ENCODE measurements around the gene SGTA.
"Not testable (repeated sequence)": the region's sequence is repeated elsewhere in the genome, so short reads cannot be mapped to it uniquely, and the experiment has no call there.

Gene SGTA, protein sequence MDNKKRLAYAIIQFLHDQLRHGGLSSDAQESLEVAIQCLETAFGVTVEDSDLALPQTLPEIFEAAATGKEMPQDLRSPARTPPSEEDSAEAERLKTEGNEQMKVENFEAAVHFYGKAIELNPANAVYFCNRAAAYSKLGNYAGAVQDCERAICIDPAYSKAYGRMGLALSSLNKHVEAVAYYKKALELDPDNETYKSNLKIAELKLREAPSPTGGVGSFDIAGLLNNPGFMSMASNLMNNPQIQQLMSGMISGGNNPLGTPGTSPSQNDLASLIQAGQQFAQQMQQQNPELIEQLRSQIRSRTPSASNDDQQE
- total RNA-seq: 43.2 to 50.2 reads per million in 2 donors

DNA sequence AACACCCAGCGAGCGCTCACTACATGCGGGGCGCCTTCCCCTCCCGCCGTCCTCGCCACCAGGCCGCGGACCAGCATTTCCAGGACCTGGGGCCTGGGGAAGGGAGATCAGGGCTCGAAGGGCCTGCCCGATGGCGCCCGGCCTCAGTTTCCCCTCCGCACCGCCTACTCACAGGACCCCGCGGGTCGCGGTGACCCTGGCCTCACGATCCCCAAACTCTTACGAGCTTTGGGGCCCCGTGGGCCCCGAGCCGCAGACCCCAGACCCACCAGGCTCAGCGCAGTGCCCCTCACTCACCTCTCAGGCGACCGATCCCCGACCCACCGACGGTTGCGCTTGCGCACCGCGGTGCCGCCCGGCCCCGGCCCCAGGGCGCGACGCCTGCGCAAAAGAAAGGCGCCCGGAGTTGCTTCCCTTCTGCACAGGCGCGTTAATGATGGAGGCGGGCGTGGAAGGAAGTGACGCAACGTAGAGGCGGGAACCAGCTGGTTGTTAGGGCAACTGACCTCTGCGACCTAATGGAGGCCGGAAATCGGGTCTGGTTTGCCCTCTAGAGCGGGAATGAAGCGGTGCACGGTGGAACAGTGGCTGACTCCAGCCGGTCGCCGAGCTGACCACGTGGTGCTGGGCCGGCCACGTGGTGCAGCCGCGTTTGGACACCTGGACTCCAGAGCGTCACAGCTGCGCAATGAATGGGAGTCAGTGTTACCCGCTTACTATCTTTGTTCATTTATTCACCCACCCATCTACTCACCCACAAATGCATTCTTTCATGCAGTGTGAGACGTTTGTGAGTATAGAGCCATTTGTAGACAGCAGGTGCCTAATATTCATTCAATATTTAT, at the start of gene SGTA:
SGTA (minus strand) TSS at position 338 of the 845 bp plus-strand sequence. CDS start 14,205 bp downstream, outside the sequence.
- DNase-seq: peak; percentile 91

DNA sequence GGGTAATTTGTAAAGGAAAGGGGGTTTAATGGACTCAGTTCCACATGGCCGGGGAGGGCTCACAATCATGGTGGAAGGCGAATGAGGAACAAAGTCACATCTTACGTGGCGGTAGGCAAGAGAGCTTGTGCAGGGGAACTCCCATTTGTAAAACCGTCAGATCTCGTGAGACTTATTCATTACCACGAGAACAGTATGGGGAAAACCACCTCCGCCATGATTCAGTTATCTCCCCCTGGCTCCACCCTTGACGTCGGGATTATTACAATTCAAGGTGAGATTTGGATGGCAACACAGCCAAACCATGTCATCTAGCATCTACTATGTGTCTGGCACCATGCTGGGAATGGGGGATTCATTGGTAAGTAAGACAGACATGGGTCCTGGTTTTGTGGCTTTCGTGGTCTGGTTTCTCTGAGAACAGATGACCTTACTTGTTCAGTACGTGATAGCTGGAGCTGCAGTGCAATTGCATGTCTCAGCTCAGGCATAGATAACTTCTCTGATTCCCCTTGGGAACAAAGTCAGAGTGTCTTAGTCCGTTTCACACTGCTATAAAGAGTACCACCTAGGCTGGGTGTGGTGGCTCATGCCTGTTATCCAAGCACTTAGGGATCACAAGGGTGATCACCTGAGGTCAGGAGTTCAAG, 44.9 kb upstream of the SGTA start:
- DNase-seq: no peak

DNA sequence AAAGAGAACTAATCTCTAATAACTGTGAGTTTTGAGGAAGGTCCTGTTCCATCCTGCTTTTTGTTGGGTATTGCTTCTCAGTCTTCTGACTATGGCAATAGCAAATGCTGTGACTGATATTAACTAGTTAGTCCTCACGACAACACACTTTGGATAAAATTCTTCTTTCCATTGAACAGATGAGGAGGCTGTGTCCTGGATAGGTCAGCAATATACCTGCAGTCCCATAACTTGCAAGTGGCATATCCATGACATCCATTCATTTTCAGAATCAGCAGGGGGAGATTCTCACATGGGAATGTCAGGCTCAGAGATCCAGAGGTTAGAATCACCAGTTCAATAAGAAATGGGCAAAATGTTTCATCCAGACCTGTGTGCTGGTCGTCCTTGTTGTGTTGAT, 43.9 kb upstream of the SGTA start:
- no peak for DNase-seq

DNA sequence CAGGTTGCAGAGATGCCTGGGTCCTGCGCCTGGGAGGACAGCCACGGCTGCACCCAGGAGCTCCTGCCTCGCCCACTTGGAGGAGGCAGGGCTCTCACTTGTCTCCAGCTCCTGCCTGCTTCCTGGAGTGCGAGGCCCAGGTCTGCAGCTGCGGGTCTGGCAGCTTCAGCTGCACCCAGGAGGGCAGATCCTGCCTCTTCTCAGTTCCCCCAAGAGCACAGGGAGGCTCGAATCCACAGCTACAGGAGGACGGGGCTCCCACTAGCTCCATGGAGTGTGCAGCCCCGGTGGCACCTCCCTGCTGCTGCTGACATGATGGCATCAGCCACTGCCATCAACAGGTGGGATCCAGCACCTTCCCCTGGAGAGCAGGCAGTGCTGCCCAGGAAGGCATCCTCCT, 41.1 kb upstream of the SGTA start:
- no peak for DNase-seq

DNA sequence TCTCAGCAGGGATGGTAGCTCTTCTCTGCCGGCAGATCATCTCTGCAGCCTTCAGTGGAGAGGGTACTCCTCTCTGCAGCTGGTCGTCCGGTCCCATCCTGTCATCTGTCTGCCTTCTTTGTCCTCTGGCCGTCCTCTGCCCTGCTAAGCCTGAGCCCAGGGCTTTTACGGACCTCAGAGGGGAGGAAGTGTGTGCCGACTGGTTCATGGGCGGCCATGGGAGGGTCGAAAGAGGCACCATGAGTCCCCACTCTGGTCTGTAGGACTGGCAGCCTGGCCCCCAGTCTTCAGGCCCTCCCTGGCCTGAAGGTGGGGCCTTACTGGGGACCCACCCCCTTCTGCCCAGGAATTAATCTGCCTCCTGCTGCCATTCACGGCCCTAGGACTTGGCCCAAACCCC, 40.6 kb upstream of the SGTA start:
- DNase-seq: no peak

DNA sequence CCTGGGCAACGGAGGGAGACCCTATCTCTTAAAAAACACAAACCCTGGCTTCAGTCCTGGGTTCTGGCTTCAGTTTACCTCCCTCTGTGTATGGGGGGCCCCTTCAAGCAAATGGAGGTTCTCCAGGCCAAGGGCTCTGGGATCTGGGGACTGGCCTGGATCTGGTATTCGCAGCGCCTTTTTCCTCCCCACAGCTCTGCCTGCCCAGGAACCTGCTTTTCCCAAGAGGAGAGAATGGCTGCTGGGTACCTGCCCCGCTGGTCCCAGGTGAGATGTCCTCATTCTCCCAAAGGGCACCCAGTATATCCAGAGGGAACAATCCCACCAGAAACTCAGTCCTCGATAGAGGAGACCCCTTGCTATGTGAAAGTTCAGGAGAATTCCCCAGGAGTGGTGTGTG, 39.8 kb upstream of the SGTA start:
- no peak for DNase-seq

DNA sequence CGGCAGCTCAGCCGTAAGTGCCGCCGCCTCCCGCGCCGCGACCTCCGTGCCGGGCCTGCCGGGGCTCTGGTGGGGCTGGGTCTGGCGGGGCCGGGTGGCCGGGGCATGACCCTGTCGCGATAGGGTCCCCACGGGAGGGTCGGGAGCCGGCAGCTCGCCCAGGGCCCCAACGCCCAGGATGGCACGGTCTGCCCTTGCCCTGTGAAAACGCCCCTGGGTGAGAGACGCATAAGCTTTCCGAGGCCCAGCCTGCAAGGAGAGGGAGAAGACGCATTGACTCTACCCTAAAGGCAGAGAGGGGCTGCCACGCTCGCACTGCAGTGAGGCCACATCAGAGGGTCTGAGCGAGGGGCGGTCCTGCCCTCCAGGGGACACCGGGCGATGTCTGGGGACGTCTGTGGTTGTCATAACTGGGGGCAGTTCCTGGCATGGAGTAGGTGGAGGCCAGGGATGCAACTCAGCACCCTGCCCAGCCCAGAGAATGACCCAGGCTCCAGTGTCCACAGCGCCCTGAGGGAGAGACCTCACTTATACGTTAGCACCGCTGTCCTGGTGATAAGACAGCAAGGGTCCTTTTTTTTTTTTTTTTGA, 37.1 kb upstream of the SGTA start:
- DNase-seq: no peak

DNA sequence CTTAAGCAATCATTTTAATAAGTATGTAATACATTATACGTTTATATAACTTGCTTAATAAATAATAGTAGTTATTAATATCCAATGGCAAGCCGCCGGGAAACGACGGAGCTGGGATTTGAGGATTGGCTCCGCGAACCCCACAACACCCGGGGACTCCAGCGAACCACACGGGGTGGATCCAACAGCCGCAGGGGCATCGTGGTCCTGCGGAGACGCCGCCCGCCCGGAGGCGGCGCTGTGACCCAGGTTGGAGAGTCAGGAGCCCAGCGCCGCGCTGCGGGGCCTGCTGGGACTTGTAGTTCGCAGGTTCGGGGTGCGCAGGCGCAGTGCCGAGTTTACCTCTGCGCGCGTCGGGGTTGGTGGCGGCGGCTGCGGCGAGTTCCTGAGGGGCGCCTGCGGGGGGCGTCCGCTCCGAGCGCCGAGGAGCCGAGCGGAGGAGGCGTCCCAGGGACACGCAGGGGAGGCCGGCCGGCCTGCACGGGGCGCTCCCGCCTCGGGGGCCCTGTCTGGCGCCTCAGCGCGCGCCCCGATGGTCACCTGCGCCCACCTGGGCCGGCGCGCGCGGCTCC, 36.6 kb upstream of the SGTA start, which contains the start of gene ZNF554:
ZNF554 (plus strand) TSS at position 329 of the 572 bp plus-strand sequence; CDS start at position 533, 204 bp downstream.
- peak; percentile 99 for DNase-seq

DNA sequence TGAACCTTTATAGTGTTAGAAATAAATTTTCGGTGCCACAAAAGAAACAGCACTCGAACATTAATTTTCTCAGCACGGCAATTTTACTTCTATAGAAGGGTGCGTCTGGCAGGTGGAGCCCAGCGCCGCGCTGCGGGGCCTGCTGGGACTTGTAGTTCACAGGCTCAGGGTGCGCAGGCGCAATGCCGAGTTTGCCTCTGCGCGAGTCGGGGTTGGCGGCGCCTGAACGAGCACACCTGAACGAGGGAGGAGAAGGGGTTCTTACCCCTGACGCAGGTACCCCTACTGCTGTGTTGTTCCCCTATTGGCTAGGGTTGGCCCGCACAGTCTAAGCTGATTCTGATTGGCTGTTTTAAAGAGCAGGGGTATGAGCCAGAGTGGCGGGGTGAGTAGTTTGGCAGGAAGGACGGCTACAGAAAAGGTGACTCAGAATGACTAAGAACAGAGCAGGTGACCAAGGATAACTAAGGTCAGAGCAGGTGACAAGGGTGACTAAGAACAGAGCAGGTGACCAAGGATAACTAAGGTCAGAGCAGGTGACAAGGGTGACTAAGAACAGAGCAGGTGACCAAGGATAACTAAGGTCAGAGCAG, 34.3 kb upstream of the SGTA start:
- not testable (repeated sequence) for DNase-seq

DNA sequence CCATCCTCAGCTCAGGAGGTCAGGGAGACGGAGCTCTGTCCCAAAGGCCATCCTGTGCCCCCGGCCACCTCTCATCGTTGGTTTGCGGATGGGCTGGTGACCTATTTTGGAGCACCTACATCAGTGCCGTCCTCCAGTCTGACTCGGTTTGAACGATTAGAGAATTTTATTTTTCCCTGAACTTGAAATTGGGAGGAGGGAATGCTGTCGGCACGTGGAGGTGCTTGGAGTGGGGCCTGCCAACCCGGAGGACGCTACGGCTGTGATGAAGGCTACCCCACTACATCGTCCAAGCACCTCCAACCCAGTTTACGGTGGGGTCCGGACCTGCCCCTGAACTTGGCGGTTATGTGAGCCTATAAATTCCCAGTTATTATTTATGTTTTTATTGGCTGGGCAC, 33.6 kb upstream of the SGTA start:
- DNase-seq: no peak

DNA sequence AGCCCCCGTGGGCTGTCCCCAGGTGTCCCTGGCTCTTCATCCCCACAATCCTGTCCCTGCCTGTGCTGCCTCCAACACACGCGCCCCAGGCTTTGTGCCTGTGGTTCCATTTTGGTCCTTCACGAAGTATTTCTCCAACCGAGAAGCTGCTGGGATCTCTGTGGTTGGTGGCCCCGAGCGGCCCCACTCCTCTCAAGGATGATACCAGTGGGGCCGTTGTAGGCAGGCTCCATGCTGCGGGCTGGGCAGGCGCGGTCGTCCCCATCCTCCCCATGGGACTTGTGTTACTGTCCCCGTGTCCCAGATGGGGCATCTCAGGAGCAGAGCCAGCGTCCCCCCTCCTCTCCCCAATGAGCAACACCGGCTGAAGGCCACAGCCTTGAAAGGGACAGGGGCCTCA, 32.9 kb upstream of the SGTA start:
- DNase-seq: no peak

DNA sequence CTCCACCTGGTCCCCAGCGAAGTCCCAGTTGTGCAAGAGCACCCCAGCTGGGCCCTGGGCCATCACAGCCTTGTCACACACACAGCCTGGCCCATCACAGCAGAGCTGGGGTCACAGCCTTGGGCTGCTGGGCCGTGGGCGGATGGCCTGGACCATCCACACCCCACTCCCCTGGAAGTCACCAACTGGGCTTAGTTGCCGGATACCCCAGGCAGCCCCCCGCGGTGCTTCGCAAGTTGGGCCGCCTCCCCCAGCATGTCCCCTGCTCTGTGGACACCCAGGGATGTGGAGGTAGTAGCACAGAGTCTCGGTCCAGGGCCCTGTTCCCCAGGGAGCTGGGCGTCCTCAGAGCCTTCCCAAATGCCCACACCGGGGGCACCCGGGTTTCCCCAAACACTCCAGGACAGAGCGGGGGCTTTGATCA, 32.1 kb upstream of the SGTA start:
- DNase-seq: no peak

DNA sequence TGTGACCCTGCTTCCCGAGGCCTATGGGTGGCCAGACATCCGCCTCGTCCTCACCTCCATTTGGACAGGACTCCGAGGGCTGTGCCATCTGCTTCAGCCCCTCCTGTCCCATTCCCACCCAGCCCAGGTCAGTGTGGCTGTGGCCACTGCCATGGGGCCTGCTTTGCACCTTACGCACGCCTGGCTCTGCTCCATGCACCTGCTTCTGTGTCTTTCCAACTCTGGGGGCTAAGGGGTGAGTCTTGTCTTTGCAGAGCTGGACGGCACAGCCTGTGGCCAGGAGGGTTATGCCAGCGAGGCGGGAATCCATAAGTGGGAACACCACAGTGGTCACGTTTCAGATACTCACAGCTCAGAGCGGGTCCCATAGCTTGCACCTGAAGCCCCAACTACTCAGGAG, 31.4 kb upstream of the SGTA start:
- DNase-seq: no peak

DNA sequence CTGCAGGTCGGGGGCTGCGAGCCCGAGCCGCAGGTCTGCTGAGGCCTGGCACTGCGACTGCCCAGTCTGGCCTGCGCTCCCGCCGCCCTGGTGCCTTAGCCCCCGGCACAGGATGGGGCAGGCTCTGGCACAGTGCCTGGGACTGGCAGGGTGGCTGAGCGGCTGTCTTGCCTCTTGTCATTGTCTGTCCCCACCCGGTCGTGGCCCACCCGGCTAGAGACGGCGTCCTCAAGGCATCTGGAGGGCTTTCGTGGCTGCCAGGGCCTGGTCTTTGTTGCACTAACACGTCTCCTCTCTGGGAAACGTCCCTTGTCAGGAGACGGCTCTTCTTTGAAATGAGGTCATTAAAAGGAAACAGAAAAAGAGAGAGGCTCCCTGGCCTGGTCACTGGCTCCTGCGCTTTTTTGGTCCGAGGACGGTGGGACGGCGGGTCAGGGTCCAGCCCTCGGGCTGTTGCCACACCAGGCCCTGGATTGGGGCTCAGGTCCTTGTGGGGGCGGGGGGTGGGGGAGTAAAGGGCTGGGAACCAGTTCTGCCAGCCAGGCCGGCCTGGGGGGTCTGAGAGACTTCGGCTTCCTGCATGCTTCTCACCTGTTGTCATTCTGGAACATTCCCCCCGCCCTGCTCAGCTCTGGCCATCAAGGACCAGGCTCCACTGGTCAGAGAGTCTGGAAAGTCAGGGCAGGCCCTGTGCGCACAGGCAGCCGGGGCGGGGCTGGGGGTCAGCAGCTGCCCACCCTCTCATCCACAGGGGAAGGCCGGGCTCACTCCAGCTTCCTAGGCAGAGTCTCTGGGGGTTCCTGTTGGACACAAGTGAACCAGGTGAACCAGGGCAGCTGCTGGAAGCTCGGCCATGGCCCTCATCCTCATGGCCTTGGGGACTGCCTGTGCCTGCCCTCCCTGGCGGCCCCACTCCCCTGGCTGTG, 30.4 kb upstream of the SGTA start:
- DNase-seq: no peak

DNA sequence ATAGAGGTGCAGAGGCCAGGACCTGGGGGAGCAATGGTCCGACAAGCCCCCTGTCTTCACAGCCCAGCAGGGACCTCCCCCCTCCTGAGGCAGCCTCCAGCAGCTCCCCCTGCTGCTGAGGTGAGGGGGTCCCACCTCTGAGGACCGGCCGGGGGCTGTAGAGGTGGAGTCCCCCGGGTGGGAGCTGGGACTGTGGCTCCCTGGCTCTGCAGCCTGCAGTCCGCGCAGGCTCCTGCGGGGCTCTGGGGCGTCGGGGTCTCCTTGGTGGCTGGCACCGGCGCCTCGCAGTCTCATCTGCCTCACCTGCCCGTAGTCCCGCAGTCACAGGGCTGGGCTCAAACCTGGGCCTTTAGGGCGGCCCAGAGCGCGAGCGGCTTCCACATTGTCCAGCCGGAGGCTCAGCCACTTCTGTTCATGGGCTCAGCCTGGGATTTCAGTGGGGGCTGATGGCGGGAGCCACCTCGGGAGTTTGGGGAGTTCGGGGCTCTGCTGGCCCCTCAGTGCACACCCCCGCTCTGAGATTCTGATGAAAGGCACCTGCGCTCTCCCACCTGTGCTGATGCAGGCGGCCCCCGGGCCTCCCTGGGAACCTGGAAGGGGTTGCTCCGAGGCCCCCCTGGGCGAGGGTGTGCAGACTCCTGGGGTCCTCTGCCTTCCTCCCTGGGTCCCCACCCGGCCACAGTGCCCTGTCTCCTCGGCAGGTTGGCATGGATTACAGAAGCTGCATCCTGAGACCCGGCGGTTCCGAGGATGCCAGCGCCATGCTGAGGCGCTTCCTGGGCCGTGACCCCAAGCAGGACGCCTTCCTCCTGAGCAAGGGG, 29.6 kb upstream of the SGTA start:
- no peak for DNase-seq

DNA sequence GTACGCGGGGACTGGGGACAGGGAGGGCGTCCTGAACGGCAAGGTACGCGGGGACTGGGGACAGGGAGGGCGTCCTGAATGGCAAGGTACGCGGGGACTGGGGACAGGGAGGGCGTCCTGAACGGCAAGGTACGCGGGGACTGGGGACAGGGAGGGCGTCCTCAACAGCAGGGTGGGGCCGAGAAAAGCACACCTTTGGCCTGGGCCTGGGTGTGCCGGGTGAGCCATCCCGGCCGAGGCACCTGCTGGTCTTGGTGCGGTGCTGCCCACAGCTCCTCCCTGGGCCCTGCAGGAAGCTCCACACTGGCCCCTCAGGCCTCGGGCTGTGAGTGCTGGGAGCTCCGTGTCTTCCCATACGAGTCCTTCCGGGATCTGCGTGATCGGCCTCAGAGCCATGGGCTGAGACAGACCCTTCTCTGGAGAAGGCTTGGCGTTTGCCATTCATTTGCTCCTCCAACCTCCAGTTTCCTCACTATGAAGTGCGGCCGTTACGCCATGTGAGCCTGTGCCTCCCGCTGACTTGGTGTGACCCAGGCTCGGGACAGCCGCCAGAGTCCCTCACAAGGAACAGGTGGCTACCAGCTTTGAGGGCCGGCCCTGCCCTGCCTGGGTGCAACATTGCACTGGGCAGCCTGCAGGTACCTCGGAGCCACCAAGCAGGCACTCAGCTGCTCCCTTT, 28.8 kb upstream of the SGTA start:
- DNase-seq: no peak

DNA sequence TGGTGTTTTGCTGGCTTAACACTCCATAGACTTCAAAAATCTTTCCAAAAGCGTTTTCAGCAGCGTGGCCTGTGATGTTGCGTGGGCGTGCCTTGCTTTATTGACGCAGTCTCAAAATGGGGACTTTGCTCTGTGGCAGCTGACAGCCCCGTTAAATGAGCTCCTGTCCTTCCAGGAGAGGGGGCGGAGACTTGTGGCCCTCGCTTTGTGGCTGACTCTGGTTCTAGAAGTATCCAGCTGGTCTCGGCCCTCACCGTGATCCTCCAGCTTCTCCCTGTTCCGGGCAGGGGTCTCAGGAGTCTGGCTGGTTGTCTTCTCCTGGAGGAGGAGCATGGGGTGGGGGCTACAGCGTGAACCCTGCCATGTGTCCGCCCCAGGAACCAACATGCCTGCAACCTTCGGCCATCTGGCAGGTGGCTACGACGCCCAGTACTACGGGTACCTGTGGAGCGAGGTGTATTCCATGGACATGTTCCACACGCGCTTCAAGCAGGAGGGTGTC, 28.2 kb upstream of the SGTA start:
- DNase-seq: no peak

DNA sequence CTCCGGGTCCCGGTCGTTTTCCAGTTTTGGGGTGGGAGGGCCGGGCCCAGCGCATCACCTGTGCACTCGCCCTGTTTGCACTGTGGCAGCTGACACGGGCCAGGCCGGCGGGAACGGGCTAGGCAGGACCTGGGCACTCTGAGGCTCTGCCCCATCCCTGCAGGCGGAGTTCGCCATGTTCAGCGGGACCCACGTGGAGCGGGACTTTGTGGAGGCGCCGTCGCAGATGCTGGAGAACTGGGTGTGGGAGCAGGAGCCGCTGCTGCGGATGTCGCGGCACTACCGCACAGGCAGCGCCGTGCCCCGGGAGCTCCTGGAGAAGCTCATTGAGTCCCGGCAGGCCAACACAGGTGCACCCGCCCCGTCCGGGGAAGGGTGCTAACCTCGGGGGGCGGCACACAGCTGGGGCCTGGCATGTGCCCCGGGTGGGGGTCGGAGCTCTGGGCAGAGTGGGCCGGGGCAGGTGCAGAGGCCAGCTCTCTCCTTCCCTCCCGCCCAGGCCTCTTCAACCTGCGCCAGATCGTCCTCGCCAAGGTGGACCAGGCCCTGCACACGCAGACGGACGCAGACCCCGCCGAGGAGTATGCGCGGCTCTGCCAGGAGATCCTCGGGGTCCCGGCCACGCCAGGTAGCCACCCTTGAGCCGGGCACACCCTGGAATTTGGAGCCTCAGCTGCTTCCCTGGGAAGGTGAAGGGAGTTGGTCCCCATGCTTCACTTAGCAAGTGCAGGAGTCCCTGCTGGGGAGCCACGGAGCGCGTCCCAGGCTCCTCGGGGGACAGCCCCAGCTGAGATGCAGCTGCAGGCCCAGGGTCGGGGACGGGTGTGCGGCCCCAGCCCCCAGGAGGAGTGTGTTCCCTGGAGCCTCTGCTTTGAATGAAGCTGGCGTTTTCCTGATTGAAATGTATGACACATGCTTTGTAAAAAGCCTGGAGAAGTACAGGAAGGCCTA, 27.3 kb upstream of the SGTA start:
- DNase-seq: no peak
